ENCODE data around the gene ANKRD60. TPM values are rescaled to one million over a fixed set of nuclear protein-coding genes. Genes with fewer than 3 reads are reported as not detected.

The ANKRD60 gene
- polyA plus RNA-seq, 1 experiment = not detected

DNA sequence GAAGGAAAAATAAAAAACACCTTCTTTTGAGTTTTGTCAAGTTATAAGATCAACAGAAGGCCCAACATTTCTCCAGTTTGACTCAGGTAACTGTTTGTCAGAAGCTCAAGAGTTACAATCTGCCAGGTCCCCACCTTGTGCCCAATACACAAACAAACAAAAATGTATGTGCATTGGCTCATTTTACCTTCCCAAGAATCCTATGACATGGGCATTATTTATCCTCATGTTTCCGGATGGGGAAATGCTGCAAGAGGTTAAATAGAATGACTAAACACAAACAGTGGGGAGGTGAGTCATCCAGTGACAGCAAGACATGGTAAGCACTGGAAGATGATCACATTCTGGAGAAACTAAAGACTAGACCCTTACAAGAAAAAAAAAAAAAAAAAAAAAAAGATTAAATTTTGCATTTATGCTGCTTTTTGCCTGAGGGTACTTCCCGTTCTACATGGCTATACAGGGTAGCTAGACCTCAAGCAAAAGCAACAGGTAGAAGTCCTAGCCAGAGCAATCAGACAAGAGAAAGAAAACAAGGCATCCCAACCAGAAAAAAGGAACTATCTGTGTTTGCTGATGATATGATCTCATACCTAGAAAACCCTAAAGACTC, 23.6 kb upstream of the ANKRD60 start:
- Histone ChIP-seq H3K4me3 (ENCODE audit: low read depth, low read length) (no peak overlapping the region), H3K36me3 (ENCODE audit: control insufficient read depth, insufficient read depth, low read length) (peaks cover 8% of the 10 kb centered on the region), H3K27me3 (ENCODE audit: control insufficient read depth, insufficient read depth, low read length) (no peaks in the 10 kb centered on the region)
- TF ChIP-seq, protein P1, sequence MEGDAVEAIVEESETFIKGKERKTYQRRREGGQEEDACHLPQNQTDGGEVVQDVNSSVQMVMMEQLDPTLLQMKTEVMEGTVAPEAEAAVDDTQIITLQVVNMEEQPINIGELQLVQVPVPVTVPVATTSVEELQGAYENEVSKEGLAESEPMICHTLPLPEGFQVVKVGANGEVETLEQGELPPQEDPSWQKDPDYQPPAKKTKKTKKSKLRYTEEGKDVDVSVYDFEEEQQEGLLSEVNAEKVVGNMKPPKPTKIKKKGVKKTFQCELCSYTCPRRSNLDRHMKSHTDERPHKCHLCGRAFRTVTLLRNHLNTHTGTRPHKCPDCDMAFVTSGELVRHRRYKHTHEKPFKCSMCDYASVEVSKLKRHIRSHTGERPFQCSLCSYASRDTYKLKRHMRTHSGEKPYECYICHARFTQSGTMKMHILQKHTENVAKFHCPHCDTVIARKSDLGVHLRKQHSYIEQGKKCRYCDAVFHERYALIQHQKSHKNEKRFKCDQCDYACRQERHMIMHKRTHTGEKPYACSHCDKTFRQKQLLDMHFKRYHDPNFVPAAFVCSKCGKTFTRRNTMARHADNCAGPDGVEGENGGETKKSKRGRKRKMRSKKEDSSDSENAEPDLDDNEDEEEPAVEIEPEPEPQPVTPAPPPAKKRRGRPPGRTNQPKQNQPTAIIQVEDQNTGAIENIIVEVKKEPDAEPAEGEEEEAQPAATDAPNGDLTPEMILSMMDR (IDR thresholded peaks at IDR 0.05; ENCODE audit: insufficient read depth, low read depth, low read length) = no peak
- DNase-seq (ENCODE audit: low read depth) = peak; percentile 57
- ChIA-PET CTCF (interaction anchor here (0.6 kb wide), 1 partner anchor 807 kb away, joined by 3 read pairs; no protein-coding TSS in a partner anchor), POLR2A (no interaction called here)

DNA sequence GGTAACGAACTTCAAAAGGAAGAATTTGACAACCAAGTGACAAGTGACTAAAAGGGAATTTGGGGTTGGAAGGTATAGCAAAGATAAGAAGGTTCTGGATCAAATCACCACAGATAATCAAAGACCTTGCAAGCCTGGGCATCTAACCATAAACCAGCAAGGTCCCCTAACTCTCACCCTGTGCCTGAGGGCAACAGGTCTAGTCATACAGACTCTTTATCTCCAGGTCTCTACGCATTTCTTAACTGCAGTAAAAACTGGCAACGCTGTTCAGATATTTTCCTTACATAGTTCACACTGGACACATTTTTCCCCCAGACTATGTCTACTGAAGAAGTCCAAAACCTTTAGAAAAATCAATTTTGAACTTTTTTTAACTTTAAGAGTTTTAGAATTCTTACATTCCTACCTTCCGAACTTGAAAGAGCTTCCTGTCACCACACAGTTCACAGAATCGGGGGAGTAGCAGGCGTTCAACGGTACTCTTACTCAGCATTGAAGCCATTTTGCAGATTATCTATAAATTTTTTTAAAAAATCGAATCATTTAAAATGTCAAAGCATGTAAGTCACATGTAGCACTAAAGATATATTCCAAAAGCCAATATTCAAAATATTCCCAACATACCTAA, 23.0 kb upstream of the ANKRD60 start:
- CTCF ChIA-PET = interaction anchor here (0.6 kb wide), 1 partner anchor 807 kb away, joined by 3 read pairs; no protein-coding TSS in a partner anchor
- no peak for DNase-seq (ENCODE audit: low read depth)
- Histone ChIP-seq H3K4me3 (ENCODE audit: low read depth, low read length) (no peak overlapping the region), H3K27me3 (ENCODE audit: control insufficient read depth, insufficient read depth, low read length) (no peaks in the 10 kb centered on the region), H3K36me3 (ENCODE audit: control insufficient read depth, insufficient read depth, low read length) (peaks cover 10% of the 10 kb centered on the region)
- POLR2A ChIA-PET = no interaction called here
- TF ChIP-seq, protein P1 (IDR thresholded peaks at IDR 0.05; ENCODE audit: insufficient read depth, low read depth, low read length) = no peak

DNA sequence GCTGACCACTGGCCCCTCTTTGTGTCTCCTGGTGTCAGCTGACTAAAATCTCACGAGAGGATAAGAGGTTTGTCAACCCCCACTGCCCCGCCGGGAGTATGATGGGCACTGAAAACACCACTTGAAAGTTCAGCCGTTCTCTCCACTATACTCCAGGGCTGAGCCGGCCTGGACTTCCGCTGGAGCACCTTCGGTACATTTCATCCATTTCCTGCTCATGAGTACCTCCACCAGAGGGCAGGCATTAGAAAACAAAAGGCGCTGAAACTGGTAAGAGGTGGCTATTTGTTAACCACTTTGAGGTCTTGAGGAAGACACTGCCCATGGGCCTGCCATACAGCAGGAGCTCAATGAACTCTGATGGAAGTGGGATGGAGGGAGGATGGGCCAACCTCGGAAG, 17.9 kb upstream of the ANKRD60 start:
- H3K4me3 ChIP-seq (ENCODE audit: low read depth, low read length) = no peak overlapping the region
- POLR2A ChIA-PET = no interaction called here

DNA sequence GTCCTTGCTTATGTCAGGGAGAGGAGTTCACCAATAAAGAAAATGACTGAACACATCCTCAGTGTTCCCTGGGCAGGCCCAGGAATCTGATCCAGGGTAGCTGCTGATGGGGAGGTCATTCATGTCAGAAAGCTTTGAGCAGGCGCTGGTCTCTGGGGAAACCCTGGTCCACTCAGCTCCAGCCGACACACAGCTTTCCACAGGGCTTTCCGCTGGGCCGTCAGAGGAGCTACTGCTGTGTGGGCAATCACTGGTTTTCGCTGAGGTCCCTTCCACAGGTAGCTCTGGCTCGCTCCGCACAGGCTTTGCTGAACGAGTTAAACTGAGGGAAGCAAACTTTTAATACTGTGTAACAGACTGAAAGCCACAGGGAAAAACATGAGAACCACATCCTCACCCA, 17.5 kb upstream of the ANKRD60 start:
- H3K4me3 ChIP-seq (ENCODE audit: low read depth, low read length) = no peak overlapping the region
- no peak for DNase-seq (ENCODE audit: low read depth)
- peaks cover 24% of the 10 kb centered on the region for H3K36me3 ChIP-seq (ENCODE audit: control insufficient read depth, insufficient read depth, low read length)
- no peaks in the 10 kb centered on the region for H3K27me3 ChIP-seq (ENCODE audit: control insufficient read depth, insufficient read depth, low read length)
- ChIA-PET POLR2A (no interaction called here), CTCF (interaction anchor here (0.7 to 2.3 kb wide), 8 partner anchors 8 to 593 kb away, joined by 3 to 10 read pairs (median 4); no protein-coding TSS in a partner anchor)
- TF ChIP-seq, protein P1 (IDR thresholded peaks at IDR 0.05; ENCODE audit: insufficient read depth, low read depth, low read length) = no peak

More for the DNA sequence above, 17.9 kb upstream of the ANKRD60 start:
- H3K27me3 ChIP-seq (ENCODE audit: control insufficient read depth, insufficient read depth, low read length) = no peaks in the 10 kb centered on the region
- H3K36me3 ChIP-seq (ENCODE audit: control insufficient read depth, insufficient read depth, low read length) = peaks cover 24% of the 10 kb centered on the region
- TF ChIP-seq, protein P1 (IDR thresholded peaks at IDR 0.05; ENCODE audit: insufficient read depth, low read depth, low read length) = peak; percentile 40
- DNase-seq (ENCODE audit: low read depth) = no peak
- CTCF ChIA-PET = interaction anchor here (0.5 to 2.3 kb wide), 5 partner anchors 8 to 815 kb away, joined by 3 to 10 read pairs (median 4); no protein-coding TSS in a partner anchor

DNA sequence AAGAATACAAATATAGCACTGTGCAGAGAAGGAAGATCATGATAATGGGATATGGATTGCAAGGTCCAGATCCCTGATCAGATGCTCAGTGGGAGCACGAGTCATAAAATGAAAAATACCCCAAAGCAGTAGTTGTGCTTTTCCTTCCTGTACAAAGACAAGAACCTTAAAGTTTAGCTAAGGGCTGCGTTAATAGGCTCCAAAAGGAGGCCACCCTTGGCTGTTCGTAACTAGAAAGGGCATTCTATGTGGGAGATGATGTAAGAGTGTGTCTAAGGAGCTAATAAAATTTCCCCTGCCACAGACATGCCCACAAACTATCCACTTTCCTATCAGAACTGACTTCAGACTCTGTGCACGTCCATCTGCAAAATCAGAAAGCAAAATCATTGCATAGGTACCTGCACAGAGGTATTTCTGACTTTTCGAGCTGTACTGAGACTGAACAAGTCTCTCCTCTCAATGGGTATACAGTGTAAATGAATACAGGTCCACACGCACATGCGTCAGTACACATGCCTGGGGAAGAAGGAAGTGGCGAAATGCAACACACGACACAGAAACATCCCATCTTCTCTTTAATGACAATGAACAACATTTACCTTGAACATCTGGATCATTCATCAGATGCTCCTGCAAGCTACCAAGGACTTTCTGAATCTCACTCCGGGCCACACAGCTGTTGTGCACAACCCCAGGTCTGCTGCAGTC, 16.9 kb upstream of the ANKRD60 start:
- Histone ChIP-seq H3K36me3 (ENCODE audit: control insufficient read depth, insufficient read depth, low read length) (peaks cover 23% of the 10 kb centered on the region), H3K27me3 (ENCODE audit: control insufficient read depth, insufficient read depth, low read length) (no peaks in the 10 kb centered on the region), H3K4me3 (ENCODE audit: low read depth, low read length) (no peak overlapping the region)
- ChIA-PET POLR2A (no interaction called here), CTCF (interaction anchor here (0.7 to 2.3 kb wide), 10 partner anchors 8 to 594 kb away, joined by 3 to 11 read pairs (median 4); no protein-coding TSS in a partner anchor)
- no peak for DNase-seq (ENCODE audit: low read depth)
- TF ChIP-seq, protein P1 (IDR thresholded peaks at IDR 0.05; ENCODE audit: insufficient read depth, low read depth, low read length) = no peak
